GM18520 (cell line): Measurements from ENCODE around the gene LOX.
"Not testable (repeated sequence)": the region's sequence is repeated elsewhere in the genome, so short reads cannot be mapped to it uniquely, and the experiment has no call there.

Experiments
- ATAC-seq: cut with Tn5 transposase; IDR thresholded peaks from one replicate; pipeline ENCODE4 v1.9.1; 2021; ENCODE audit not compliant: unreplicated experiment

The LOX gene

GRCh38 chr5:122099060-122099790 lies 21.2 kb upstream of the LOX start:
- ATAC-seq, result no peak

- ATAC-seq, result no peak
Measured at GRCh38 chr5:122097391-122097790, 19.3 kb upstream of the LOX start.

GRCh38 chr5:122095158-122095557 lies 17.1 kb upstream of the LOX start:
- ATAC-seq, result no peak

- ATAC-seq, result not testable (repeated sequence)
Measured at GRCh38 chr5:122094251-122094650, 16.2 kb upstream of the LOX start.

GRCh38 chr5:122093415-122094180 lies 15.5 kb upstream of the LOX start:
- ATAC-seq, result no peak

GRCh38 chr5:122091936-122092600 lies 14.0 kb upstream of the LOX start:
- ATAC-seq, result no peak

GRCh38 chr5:122089096-122090013 lies 11.3 kb upstream of the LOX start:
- no peak for ATAC-seq

- no peak for ATAC-seq
Measured at GRCh38 chr5:122085041-122085440, 7.0 kb upstream of the LOX start.

- ATAC-seq, result no peak
Measured at GRCh38 chr5:122083535-122083934, 5.5 kb upstream of the LOX start.

- no peak for ATAC-seq
Measured at GRCh38 chr5:122081541-122081940, 3.5 kb upstream of the LOX start.

- no peak for ATAC-seq
Measured at GRCh38 chr5:122077366-122078115, 518 bp downstream of the LOX start.

GRCh38 chr5:122076669-122077365 lies 1.2 kb downstream of the LOX start:
- no peak for ATAC-seq

GRCh38 chr5:122076050-122076461 lies 2.0 kb downstream of the LOX start:
- ATAC-seq, result no peak

- ATAC-seq, result peak; percentile 54
Measured at GRCh38 chr5:122073864-122074263, 4.2 kb downstream of the LOX start.

GRCh38 chr5:122073018-122073417 lies 5.0 kb downstream of the LOX start:
- no peak for ATAC-seq

GRCh38 chr5:122067390-122067789 lies 10.7 kb downstream of the LOX start:
- ATAC-seq, result no peak

- no peak for ATAC-seq
Measured at GRCh38 chr5:122064992-122065391, 13.1 kb downstream of the LOX start.

- no peak for ATAC-seq
Measured at GRCh38 chr5:122063836-122064235, 14.2 kb downstream of the LOX start.

- no peak for ATAC-seq
Measured at GRCh38 chr5:122062205-122062604, 15.9 kb downstream of the LOX start.

GRCh38 chr5:122056913-122057312 lies 21.1 kb downstream of the LOX start:
- ATAC-seq, result no peak
